ENCODE data around the gene NHS.

DNA sequence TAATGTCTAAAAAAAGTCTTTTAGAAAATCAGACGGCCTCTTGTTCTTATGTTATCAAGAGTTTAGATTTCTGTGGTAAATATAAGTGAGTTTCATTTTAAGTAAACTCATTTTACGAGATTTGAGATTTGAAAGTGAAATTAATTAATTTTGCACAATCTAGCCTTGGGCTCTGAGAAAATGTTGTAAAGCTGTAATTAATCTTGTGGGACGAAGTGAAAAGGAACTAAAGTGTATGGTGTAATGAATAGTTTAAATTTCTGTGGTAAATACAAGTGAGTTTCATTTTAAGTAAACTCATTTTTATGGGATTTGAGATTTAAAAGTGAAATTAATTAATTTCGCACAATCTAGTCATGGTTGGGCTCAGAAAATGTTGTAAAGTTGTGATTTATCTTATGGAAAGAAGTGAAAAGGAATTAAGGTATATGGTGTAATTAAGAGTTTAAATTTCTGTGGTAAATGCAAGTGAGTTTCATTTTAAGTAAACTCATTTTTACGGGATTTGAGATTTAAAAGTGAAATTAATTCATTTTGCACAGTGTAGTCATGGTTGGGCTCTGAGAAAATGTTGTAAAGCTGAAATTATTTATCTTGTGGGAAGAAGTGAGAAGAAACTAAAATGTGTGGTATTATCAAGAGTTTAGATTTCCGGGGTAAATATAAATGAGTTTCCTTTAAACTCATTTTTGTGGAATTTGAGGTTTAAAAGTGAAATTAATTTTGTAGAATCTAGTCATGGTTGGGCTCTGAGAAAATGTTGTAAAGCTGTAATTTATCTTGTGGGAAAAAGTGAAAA lies 363.9 kb downstream of the NHS start:
- TF ChIP-seq, protein P1, sequence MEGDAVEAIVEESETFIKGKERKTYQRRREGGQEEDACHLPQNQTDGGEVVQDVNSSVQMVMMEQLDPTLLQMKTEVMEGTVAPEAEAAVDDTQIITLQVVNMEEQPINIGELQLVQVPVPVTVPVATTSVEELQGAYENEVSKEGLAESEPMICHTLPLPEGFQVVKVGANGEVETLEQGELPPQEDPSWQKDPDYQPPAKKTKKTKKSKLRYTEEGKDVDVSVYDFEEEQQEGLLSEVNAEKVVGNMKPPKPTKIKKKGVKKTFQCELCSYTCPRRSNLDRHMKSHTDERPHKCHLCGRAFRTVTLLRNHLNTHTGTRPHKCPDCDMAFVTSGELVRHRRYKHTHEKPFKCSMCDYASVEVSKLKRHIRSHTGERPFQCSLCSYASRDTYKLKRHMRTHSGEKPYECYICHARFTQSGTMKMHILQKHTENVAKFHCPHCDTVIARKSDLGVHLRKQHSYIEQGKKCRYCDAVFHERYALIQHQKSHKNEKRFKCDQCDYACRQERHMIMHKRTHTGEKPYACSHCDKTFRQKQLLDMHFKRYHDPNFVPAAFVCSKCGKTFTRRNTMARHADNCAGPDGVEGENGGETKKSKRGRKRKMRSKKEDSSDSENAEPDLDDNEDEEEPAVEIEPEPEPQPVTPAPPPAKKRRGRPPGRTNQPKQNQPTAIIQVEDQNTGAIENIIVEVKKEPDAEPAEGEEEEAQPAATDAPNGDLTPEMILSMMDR (IDR thresholded peaks at IDR 0.05), result no peak
- TF ChIP-seq POLR2AphosphoS5 (IDR thresholded peaks at IDR 0.05), result no peak
- TF ChIP-seq EP300 (IDR thresholded peaks at IDR 0.05), result no peak
- TF ChIP-seq POLR2A (IDR thresholded peaks at IDR 0.05), result no peak
